Measurements from ENCODE around the gene GPX3.

The GPX3 gene

GRCh38 chr5:151071021-151071420 is 50.6 kb downstream of the GPX3 start:
- H3K9me3 ChIP-seq (replicated peaks; ENCODE audit: insufficient read depth, low read length), result no peaks in the 10 kb centered on the region
- no peak overlapping the region for H3K4me3 ChIP-seq (ENCODE audit: low read length)
- H2AFZ ChIP-seq (ENCODE audit: low read length), result no peak overlapping the region
- H3K4me2 ChIP-seq (ENCODE audit: low read depth, low read length), result no peak overlapping the region
- H3K79me2 ChIP-seq (ENCODE audit: low read length), result peaks cover 100% of the 10 kb centered on the region
- TF ChIP-seq, protein P1, sequence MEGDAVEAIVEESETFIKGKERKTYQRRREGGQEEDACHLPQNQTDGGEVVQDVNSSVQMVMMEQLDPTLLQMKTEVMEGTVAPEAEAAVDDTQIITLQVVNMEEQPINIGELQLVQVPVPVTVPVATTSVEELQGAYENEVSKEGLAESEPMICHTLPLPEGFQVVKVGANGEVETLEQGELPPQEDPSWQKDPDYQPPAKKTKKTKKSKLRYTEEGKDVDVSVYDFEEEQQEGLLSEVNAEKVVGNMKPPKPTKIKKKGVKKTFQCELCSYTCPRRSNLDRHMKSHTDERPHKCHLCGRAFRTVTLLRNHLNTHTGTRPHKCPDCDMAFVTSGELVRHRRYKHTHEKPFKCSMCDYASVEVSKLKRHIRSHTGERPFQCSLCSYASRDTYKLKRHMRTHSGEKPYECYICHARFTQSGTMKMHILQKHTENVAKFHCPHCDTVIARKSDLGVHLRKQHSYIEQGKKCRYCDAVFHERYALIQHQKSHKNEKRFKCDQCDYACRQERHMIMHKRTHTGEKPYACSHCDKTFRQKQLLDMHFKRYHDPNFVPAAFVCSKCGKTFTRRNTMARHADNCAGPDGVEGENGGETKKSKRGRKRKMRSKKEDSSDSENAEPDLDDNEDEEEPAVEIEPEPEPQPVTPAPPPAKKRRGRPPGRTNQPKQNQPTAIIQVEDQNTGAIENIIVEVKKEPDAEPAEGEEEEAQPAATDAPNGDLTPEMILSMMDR (IDR thresholded peaks at IDR 0.05; ENCODE audit: low read length), result no peak
- TF ChIP-seq EZH2 (optimal IDR thresholded peaks at IDR 0.05; ENCODE audit: low read depth, low read length) (no peak), EZH2phosphoT487 (IDR thresholded peaks at IDR 0.05; ENCODE audit: low read length) (no peak)
- no peaks in the 10 kb centered on the region for H3K9me2 ChIP-seq (replicated peaks; ENCODE audit: insufficient read depth, low read length)
- no peak overlapping the region for H3K27ac ChIP-seq (ENCODE audit: low read length)
- H4K20me1 ChIP-seq (ENCODE audit: insufficient read depth, low read length), result peaks cover 16% of the 10 kb centered on the region; the same call in 1 of the 2 replicates
- no peak overlapping the region for H3K9ac ChIP-seq (ENCODE audit: low read length)
- H3K4me1 ChIP-seq (ENCODE audit: low read length), result peaks cover 13% of the 10 kb centered on the region
- no peak for DNase-seq
- no peaks in the 10 kb centered on the region for H3K27me3 ChIP-seq (replicated peaks; ENCODE audit: insufficient read depth, low read length)
- H3F3A ChIP-seq (ENCODE audit: insufficient read depth, low read length), result 0 out of 2 replicates have a peak, but pooled peaks cover 2% of the 10 kb centered on the region
- no peaks in the 10 kb centered on the region; the same call in 1 of the 2 replicates for H3K36me3 ChIP-seq (replicated peaks; ENCODE audit: insufficient read depth, low read length)

- Histone ChIP-seq H3K79me2 (ENCODE audit: low read length) (peaks cover 100% of the 10 kb centered on the region), H3K4me1 (ENCODE audit: low read length) (peaks cover 3% of the 10 kb centered on the region; the same call in 1 of the 2 replicates), H3K9me2 (replicated peaks; ENCODE audit: insufficient read depth, low read length) (no peaks in the 10 kb centered on the region), H2AFZ (ENCODE audit: low read length) (no peak overlapping the region), H3K27ac (ENCODE audit: low read length) (no peak overlapping the region), H3K4me3 (ENCODE audit: low read length) (no peak overlapping the region), H3F3A (ENCODE audit: insufficient read depth, low read length) (no peaks in the 10 kb centered on the region), H3K36me3 (replicated peaks; ENCODE audit: insufficient read depth, low read length) (no peaks in the 10 kb centered on the region; the same call in 1 of the 2 replicates), H3K4me2 (ENCODE audit: low read depth, low read length) (no peak overlapping the region), H4K20me1 (ENCODE audit: insufficient read depth, low read length) (peaks cover 16% of the 10 kb centered on the region; the same call in 1 of the 2 replicates), H3K9ac (ENCODE audit: low read length) (no peak overlapping the region), H3K27me3 (replicated peaks; ENCODE audit: insufficient read depth, low read length) (no peaks in the 10 kb centered on the region), H3K9me3 (replicated peaks; ENCODE audit: insufficient read depth, low read length) (no peaks in the 10 kb centered on the region)
- no peak for DNase-seq
- TF ChIP-seq EZH2phosphoT487 (IDR thresholded peaks at IDR 0.05; ENCODE audit: low read length) (no peak), EZH2 (optimal IDR thresholded peaks at IDR 0.05; ENCODE audit: low read depth, low read length) (no peak)
- TF ChIP-seq, protein P1 (IDR thresholded peaks at IDR 0.05; ENCODE audit: low read length), result no peak
These were observed 51.6 kb downstream of the GPX3 start for GRCh38 chr5:151071848-151072629.

GRCh38 chr5:151072630-151073025 is 52.2 kb downstream of the GPX3 start:
- H3K79me2 ChIP-seq (ENCODE audit: low read length), result peaks cover 100% of the 10 kb centered on the region
- no peaks in the 10 kb centered on the region for H3K9me3 ChIP-seq (replicated peaks; ENCODE audit: insufficient read depth, low read length)
- H2AFZ ChIP-seq (ENCODE audit: low read length), result no peak overlapping the region
- H3K36me3 ChIP-seq (replicated peaks; ENCODE audit: insufficient read depth, low read length), result no peaks in the 10 kb centered on the region; the same call in 1 of the 2 replicates
- no peak overlapping the region for H3K4me3 ChIP-seq (ENCODE audit: low read length)
- no peak for TF ChIP-seq EZH2phosphoT487 (IDR thresholded peaks at IDR 0.05; ENCODE audit: low read length)
- TF ChIP-seq, protein P1 (IDR thresholded peaks at IDR 0.05; ENCODE audit: low read length), result no peak
- TF ChIP-seq EZH2 (optimal IDR thresholded peaks at IDR 0.05; ENCODE audit: low read depth, low read length), result no peak
- H3F3A ChIP-seq (ENCODE audit: insufficient read depth, low read length), result no peaks in the 10 kb centered on the region
- no peaks in the 10 kb centered on the region for H3K27me3 ChIP-seq (replicated peaks; ENCODE audit: insufficient read depth, low read length)
- no peaks in the 10 kb centered on the region for H3K4me1 ChIP-seq (ENCODE audit: low read length)
- peaks cover 16% of the 10 kb centered on the region; the same call in 1 of the 2 replicates for H4K20me1 ChIP-seq (ENCODE audit: insufficient read depth, low read length)
- H3K4me2 ChIP-seq (ENCODE audit: low read depth, low read length), result no peak overlapping the region
- no peak overlapping the region for H3K9ac ChIP-seq (ENCODE audit: low read length)
- no peak for DNase-seq
- H3K9me2 ChIP-seq (replicated peaks; ENCODE audit: insufficient read depth, low read length), result no peaks in the 10 kb centered on the region
- H3K27ac ChIP-seq (ENCODE audit: low read length), result no peak overlapping the region
